HG02852 (cell line): ENCODE data around the gene NOL4L.

Source experiments
- ATAC-seq: cut with Tn5 transposase; IDR thresholded peaks from one replicate; pipeline ENCODE4 v1.9.1; 2021; ENCODE audit warnings: mild to moderate bottlenecking, moderate library complexity; ENCODE audit not compliant: unreplicated experiment

Gene NOL4L

GRCh38 chr20:32528171-32528891 lies 56.8 kb downstream of the NOL4L start:
- ATAC-seq, result no peak

GRCh38 chr20:32527447-32528055 lies 57.6 kb downstream of the NOL4L start:
- ATAC-seq, result no peak

GRCh38 chr20:32527052-32527446 lies 58.1 kb downstream of the NOL4L start:
- ATAC-seq, result no peak

- ATAC-seq, result no peak
Observed at GRCh38 chr20:32526541-32526940, 58.6 kb downstream of the NOL4L start.

- ATAC-seq, result no peak
Observed at GRCh38 chr20:32526125-32526524, 59.0 kb downstream of the NOL4L start.

GRCh38 chr20:32524829-32525501 lies 60.2 kb downstream of the NOL4L start:
- no peak for ATAC-seq

- ATAC-seq, result no peak
Observed at GRCh38 chr20:32523613-32524213, 61.4 kb downstream of the NOL4L start.

GRCh38 chr20:32522776-32523612 lies 62.1 kb downstream of the NOL4L start:
- ATAC-seq, result no peak

GRCh38 chr20:32522526-32522775 lies 62.7 kb downstream of the NOL4L start:
- no peak for ATAC-seq

GRCh38 chr20:32521780-32522525 lies 63.2 kb downstream of the NOL4L start:
- no peak for ATAC-seq

- no peak for ATAC-seq
Observed at GRCh38 chr20:32520927-32521203, 64.3 kb downstream of the NOL4L start.

- no peak for ATAC-seq
Observed at GRCh38 chr20:32519381-32519730, 65.8 kb downstream of the NOL4L start.

- ATAC-seq, result no peak
Observed at GRCh38 chr20:32518593-32519380, 66.3 kb downstream of the NOL4L start.

- ATAC-seq, result no peak
Observed at GRCh38 chr20:32517914-32518592, 67.1 kb downstream of the NOL4L start.

GRCh38 chr20:32517518-32517873 lies 67.6 kb downstream of the NOL4L start:
- ATAC-seq, result no peak

- no peak for ATAC-seq
Observed at GRCh38 chr20:32516583-32517517, 68.3 kb downstream of the NOL4L start.

GRCh38 chr20:32515631-32516101 lies 69.5 kb downstream of the NOL4L start:
- ATAC-seq, result no peak

- ATAC-seq, result no peak
Observed at GRCh38 chr20:32514760-32515159, 70.4 kb downstream of the NOL4L start.
